ENCODE measurements around the gene PKD1. TPM values are rescaled to one million over a fixed set of nuclear protein-coding genes. Genes with fewer than 3 reads are reported as not detected.

The PKD1 gene
- total RNA-seq, 1 donor from 2014 or later: 147 TPM

DNA sequence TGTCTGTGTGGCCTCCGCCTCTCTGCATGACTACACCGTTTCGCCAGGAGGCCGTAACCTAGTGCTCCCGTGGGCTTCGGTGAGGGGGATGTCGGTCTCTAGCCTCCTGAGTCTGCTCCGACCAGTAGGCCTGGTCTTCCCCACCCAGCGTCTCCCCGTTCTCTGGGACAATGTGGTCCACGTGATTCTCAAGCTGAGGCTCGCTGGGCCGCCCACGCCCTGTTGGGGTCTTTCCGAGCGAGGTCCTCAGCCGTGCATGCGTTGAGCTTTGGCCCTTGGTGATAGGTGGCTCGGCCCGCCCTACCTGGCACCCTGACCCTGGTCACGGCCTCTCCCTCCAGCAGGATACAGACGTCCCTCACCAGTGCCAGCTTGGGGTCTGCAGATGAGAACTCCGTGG, 57.0 kb downstream of the PKD1 start:
- no peak for DNase-seq (ENCODE audit: extremely low read depth, low read depth, low spot score)

DNA sequence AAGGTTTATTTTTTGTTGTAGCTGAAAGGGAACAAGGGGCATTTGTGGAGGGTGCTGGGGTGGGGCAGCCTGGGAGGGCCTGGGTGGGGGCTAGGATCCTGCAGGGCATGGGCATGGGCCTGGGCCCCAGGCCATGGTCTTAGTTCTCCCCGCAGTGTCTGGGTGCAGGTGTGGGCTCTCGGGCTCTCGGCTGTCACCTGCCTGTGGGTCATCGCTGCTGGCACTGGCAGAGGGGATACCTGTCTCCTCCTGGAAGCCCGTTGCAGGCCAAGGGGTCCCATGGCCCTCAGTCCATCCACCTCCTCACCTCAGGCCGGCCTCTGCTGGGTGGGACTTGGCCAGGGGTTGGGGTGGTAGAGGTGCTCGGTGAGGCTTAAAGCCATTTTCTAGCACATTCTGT, 57.6 kb downstream of the PKD1 start:
- no peak for DNase-seq (ENCODE audit: extremely low read depth, low read depth, low spot score)

DNA sequence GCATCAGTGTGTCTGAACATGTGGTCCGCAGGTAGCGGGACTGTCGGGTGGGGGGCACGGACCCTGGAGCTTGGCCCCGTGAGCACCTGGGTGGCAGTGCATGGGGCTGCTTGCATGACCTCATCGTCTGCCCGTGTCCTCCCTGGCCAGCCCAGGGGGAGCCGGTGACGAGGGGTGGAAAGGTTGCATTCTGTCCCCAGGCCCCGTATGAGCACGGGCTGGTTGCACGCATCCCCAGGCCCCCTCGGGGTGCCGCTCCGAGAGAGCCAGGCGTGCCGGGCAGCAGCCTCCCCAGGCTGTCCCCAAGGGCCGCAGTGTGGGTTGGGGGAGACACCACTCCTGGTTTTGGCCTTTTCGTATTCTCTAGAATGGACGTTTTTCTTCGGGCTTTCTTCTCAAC, 58.0 kb downstream of the PKD1 start:
- DNase-seq (ENCODE audit: extremely low read depth, low read depth, low spot score): no peak

DNA sequence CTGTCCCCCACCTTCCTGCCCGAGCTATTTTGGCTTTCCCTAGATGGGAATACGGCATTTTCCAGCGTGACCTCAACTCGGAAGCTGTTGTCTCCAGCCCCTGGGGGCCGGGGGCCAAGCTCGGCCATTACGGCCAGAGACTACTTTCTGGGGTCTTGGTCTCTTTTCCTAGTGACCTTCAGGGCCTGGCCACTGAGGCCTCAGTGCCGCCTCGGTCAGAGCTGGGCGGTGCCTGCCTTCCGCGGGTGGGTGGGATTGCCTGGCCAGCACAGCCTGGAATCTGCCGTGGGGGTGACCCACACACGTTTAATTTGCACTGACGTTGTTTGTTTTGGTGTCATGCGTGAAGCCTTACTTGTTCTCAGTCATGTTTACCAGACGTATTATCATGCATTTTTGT, 58.7 kb downstream of the PKD1 start:
- DNase-seq (ENCODE audit: extremely low read depth, low read depth, low spot score): no peak

DNA sequence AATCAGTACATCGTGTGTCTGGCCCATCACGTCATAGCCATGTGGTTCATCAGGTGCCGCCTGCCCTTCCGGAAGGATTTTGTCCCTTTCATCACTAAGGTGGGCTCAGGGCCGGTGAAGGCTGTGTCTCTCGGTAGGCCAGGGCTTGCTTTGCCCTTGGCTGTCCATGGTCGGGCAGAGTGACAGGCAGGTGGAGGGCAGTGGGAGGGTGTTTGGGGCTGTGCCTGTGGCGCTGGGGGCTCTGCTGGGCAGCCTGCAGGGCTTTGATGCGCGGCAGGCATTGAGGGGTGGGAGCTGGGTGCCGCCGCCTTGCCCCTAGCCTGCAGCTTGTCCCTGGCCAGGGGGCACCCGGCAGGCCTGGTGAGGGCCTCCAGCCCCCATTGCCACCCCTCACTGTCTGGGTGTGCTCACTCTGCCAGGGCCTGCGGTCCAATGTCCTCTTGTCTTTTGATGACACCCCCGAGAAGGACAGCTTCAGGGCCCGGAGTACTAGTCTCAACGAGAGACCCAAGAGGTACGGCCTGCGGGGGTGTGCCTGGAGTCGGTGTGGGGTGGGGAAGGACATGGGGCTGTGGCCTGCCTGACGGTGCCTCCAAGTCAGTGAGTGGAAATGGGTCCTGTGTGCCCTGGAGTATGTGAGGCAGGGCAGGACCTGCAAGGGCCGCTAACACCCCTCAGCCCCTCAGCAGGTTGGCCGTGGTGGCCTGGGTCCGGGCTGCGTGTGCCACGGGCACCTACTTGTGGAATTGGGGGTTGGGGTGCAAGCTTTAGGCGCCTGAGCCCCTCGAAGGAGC, 59.4 kb downstream of the PKD1 start:
- DNase-seq (ENCODE audit: extremely low read depth, low read depth, low spot score): no peak

DNA sequence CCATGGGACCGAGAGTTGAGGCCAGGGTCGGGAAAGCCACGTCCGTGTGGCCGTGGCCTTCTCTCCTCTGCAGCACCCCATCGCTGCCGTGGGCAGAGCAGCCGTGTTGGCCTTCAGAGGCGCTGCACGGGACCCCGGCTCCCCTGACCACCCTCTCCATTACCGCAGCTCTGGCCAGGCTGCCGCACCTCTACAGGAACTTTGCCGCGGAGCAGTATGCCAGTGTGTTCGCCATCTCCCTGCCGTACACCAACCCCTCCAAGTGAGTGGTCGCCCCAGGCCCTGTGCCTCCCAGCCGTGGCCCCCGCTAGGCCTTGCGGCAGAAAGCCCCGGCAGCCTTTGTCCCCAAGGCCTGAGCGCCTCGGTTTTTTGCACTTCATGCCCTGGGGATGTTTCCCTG, 60.1 kb downstream of the PKD1 start:
- no peak for DNase-seq (ENCODE audit: extremely low read depth, low read depth, low spot score)

DNA sequence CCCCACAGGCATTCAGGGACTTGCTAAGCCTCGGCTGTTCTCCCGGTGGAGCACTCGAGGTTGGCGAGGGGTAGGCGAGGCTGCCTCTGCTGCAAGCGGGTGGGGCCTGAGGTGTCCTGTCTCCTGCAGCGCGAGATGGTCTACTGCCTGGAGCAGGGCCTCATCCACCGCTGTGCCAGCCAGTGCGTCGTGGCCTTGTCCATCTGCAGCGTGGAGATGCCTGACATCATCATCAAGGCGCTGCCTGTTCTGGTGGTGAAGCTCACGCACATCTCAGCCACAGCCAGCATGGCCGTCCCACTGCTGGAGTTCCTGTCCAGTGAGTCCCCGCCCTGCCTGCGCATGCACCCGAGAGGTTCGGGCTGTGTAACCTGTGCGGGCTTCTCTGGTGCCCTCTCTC, 61.6 kb downstream of the PKD1 start:
- DNase-seq (ENCODE audit: extremely low read depth, low read depth, low spot score): no peak

DNA sequence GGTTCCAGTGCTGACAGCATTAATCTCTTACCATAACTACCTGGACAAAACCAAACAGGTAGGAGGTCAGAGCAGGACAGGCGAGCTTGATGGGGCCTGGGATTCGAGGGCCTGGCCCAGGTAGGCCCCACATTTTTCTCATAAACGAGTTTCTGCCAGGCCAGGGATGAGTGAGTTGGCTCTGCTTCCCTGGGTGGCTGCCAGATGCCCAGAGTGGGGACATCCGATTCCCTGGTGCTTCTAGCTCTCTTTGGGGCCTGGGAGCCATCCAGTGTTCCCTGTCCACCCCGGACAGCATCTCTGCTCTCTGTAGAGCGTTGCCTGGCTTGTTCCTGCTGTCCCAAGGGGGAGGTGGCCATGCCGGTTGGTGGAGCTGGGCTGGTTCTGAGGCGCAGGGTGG, 62.8 kb downstream of the PKD1 start:
- DNase-seq (ENCODE audit: extremely low read depth, low read depth, low spot score): no peak

DNA sequence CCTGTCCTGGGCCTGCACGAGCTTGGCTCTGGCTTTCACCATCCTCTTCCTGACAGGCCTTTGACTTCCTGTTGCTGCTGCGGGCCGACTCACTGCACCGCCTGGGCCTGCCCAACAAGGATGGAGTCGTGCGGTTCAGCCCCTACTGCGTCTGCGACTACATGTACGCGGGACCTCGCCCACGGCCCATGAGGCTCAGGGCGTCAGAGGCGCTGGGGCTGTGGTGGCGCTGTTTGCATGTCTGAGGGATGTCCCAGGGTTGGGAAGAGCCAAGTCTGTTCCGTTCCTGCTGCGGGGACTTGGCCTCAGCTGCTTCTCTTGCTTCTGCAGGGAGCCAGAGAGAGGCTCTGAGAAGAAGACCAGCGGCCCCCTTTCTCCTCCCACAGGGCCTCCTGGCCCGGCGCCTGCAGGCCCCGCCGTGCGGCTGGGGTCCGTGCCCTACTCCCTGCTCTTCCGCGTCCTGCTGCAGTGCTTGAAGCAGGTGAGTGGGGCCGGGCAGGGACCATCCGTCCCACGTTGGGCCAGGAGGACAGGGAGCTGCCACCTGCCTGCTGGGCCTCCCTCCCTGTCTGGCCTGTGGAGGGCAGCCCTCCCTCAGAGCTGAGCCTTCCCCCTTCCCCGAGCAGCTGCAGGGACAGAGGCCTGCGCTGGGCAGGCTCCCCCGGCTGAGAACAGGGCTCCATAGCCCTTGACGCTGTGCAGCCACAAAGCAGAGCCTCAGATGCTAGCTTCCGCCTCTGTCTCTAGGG, 64.1 kb downstream of the PKD1 start:
- DNase-seq (ENCODE audit: extremely low read depth, low read depth, low spot score): no peak

DNA sequence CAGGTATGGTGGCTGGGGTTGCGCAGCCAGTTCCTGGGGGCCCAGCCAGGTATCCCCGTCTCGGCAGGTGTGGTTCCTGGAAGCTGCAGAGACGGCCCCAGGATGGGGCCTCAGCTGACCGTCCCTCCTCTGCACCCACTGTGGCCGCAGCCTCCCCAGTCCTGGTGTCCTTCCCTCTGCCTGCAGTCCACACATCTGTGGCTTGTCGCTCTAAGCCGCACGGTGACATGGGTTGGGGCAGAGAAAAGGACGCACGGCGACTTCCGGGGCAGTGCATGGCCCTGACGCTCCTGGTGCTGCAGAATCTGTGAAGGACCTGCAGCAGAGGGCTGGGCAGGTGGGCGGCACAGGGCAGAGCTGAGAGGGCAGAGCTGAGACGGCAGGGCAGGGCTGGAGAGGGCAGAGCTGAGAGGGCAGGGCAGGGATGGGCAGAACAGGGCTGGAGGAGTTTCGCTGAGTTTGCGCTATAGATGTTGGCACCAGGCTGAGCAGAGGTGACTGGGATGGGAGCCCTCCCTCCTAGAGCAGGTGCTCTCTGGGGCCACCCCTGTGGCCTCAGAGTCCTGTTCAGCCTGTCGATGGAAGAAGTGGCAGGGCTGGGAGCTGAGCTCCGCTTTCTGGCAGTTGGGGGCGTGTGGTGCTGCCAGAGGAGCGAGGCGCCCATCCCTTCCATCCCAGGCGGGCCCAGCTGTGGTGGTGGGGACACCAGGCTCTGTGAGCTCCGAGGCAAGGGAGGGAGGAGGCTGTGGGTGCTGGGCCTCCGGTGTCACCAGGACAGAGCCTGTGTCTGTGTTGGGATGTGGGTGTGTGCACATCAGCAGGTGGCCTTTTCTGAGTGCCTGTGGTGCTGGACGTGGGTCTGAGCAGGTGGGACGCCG, 64.9 kb downstream of the PKD1 start:
- DNase-seq (ENCODE audit: extremely low read depth, low read depth, low spot score): no peak

DNA sequence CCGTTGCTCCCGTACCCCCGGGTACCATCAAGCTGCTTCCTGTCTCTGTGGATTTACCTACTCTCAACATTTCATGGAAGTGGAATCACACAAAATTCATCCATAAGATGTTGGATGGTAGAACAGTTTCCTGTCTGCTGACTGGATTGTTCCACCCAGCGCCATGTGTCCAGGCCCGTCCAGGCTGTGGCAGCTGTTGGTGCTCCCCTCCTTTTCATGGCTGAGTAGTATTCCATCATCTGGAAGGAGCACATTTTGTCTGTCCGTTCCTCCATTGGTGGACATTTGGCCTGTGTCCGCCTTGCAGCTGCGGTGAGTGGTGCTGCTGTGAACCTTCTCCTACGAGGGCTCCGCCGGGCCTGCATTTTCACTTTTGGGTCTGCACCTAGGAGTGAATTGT, 69.6 kb downstream of the PKD1 start:
- DNase-seq (ENCODE audit: extremely low read depth, low read depth, low spot score): no peak

DNA sequence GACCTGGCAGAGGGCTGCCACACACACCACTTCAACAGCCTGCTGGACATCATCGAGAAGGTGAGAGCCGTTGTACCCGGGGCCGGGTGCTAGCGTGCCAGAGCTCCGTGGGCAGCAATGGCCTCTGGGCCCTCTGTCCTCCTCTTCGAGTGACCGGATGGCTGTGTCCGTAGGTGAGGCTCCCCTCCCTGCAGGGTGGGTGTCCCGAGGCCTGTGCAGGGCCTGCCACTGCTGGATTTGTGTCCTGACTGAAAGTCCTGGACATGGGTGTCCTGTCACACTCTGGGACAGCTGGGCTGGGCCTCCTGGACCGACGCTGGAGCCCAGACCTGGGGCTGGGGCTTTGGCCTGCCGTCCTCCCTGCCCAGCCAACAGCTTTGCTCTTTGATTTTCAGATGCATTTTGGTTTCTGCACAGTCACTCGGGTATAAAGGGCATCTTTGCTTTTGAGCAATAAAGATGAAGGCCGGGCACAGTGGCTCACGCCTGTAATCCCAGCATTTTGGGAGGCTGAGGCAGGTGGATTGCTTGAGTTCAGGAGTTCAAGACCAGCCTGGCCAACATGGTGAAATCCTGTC, 71.2 kb downstream of the PKD1 start:
- DNase-seq (ENCODE audit: extremely low read depth, low read depth, low spot score): no peak

DNA sequence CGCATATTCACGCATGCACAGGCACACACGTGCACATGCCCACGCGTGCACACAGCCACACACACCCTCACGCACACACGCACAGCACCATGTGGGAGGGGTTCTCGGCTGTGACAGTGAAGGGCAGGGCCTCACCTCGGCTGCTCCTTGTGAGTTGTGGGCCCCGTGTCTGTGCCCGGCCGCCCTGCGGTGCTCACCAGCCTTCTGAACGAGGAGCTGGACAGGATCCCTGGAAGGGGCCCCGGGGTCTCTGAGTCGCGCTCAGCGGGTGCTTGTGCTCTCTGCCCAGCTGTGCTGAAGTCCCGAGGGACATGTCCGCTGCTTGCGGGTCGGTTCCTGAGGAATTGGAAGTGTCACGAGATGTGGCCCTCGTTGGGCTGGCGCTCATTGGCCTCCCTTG, 71.8 kb downstream of the PKD1 start:
- no peak for DNase-seq (ENCODE audit: extremely low read depth, low read depth, low spot score)

DNA sequence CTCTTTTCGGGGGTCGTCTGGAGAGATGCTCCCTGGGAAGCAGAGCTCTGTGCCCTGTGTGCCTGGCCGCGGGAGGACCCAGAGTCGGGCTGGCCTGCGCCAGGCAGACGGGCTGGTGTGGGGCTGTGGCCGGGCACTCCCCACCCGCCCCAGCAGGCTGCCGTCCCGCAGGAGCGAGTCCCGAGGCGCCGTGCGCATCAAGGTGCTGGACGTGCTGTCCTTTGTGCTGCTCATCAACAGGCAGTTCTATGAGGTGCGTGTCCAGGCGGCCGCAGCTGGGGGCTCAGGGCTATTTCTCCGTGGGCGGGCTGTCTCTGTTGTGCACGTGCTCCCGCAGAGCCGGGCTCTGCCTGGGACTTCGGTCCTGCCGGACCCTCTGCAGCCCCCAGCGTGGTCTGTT, 72.9 kb downstream of the PKD1 start:
- DNase-seq (ENCODE audit: extremely low read depth, low read depth, low spot score): no peak

DNA sequence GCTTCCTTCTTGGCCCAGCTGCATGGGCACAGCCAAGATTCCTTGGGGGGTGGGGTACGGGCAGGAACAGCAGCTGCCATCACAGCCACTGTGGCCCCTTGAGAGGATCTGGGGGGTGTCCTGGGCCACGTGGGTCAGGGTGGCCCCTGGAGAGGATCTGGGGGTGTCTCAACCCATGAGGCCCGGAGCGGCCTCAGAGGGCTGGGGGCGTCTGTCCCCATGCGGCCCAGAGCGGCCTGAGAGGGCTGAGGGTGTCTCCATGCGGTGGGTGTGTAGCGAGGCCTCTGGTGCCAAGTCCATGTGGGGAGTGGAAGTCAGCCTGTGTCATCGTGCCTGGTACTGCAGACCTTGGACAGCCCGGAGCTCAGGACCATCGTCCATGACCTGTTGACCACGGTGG, 74.2 kb downstream of the PKD1 start:
- DNase-seq (ENCODE audit: extremely low read depth, low read depth, low spot score): no peak

DNA sequence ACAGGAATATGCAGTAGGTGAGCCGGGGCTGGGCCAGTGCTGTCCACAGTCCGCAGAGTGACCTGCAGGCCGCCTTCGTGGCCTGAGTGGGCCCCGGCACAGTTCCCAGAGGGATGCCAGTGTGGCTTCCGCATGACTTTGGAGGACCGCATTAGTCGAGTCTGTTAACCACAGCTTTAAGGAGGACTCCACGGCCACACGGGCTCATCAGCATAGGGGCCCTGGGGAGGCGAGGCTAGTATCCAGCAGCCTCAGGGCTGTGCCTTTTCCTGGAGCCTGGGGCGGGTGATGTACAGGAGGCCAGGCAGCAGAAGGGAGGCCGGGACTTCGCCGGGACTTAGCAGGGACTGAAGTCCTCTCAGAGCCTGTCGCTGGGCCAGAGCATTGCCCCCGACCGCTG, 74.7 kb downstream of the PKD1 start:
- no peak for DNase-seq (ENCODE audit: extremely low read depth, low read depth, low spot score)

DNA sequence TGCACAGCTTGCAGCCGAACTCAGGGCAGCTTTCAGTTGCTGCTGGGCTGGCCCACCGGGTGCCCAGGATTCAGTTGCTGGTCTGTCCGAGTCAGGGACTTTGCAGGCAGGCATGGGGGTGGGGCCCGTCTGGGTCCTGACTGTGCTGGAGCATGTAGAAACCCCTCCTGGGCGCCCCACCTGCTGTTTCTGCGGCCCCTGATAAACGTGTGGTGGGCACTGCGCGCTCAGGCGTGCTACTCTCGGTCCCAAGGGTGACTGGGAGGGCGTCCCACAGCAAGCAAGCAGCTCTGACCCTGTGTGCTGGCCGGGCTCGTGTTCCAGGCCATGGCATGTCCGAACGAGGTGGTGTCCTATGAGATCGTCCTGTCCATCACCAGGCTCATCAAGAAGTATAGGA, 75.4 kb downstream of the PKD1 start:
- no peak for DNase-seq (ENCODE audit: extremely low read depth, low read depth, low spot score)

DNA sequence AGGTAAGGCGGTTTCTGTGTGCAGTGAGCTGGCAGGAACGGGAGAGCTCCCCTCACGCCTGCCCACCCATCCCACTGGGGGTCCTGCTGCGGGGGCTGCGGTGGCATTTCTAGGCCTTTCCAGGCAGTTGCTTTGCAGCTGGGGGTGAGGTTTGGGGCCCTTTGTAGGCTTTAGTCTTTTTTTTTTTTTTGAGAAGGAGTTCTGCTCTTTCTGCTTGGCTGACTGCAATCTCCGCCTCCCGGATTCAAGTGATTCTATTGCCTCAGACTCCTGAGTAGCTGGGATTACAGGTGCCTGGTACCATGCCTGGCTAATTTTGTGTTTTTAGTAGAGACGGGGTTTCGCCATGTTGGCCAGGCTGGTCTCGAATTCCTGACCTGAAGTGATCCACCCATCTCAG, 76.8 kb downstream of the PKD1 start:
- DNase-seq (ENCODE audit: extremely low read depth, low read depth, low spot score): no peak

DNA sequence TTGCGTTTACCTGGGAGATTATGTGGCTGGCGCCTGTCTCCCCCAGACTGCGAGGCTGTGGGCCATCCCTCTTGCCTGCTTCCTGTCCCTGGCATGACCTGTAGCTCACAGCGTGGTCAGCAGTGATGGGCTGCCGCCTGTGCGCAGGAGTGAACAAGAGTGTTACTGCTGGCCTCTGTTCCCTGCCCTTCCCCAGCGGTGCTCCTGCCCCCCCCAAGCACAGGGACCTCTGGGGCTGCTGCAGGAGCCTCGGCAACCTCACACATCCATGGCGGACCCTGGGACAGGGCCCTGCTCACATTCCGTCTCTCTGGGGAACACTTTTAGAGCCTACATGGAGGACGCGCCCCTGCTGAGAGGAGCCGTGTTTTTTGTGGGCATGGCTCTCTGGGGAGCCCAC, 77.3 kb downstream of the PKD1 start:
- DNase-seq (ENCODE audit: extremely low read depth, low read depth, low spot score): no peak

DNA sequence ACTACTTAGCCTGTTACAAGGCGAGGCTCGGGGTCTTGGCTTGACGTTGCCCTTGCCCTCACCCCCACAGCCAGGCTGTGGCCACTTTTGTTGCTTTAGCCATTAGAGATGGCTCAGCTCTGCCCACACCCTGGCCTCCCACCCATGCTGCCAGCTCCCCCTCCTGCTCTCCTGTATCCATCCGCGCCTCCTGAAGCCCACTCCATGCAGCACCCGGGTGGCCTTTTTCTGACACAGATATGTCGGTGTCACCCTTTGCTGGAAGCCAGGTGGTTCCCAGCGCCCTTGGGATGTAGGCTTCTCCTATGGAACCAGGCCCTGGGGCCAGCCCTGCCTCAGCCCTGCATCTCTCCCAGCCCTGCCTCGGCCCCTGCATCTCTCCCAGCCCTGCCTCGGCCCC, 78.3 kb downstream of the PKD1 start:
- no peak for DNase-seq (ENCODE audit: extremely low read depth, low read depth, low spot score)

Data from glomerular endothelial cell (primary cell).